Subcutaneous abdominal adipose tissue (tissue), 5 donors: Measurements from ENCODE around the gene KAZN.

Experiments used
- H3K27ac ChIP-seq: one replicate; pipeline ENCODE4 v1.7.0; 2013; ENCODE audit warnings: low read depth, mild to moderate bottlenecking, inconsistent platforms, low read length, moderate library complexity
- H3K27me3 ChIP-seq, 5 donors: one replicate each; pipeline ENCODE4 v1.7.0; 2013; ENCODE audit warnings: low read length in 5 of 5, inconsistent platforms in 1 of 5; ENCODE audit not compliant: control insufficient read depth in 5 of 5, insufficient read depth in 4 of 5
- H3K36me3 ChIP-seq, 5 donors: one replicate each; pipeline ENCODE4 v1.7.0; 2013; ENCODE audit warnings: low read length in 5 of 5; ENCODE audit not compliant: control insufficient read depth in 5 of 5, insufficient read depth in 5 of 5
- H3K4me1 ChIP-seq, 5 donors: one replicate each; pipeline ENCODE4 v1.7.0; 2013; ENCODE audit warnings: low read length in 5 of 5, mild to moderate bottlenecking in 3 of 5, moderate library complexity in 1 of 5; ENCODE audit not compliant: control insufficient read depth in 5 of 5, insufficient read depth in 5 of 5
- H3K4me3 ChIP-seq, 5 donors: one replicate each; pipeline ENCODE4 v1.7.0; 2013; ENCODE audit warnings: low read length in 5 of 5, low read depth in 1 of 5
- H3K9ac ChIP-seq, 5 donors: one replicate each; pipeline ENCODE4 v1.7.0; 2013; ENCODE audit warnings: low read length in 5 of 5, mild to moderate bottlenecking in 4 of 5, moderate library complexity in 3 of 5
- H3K9me3 ChIP-seq, 5 donors: one replicate each; pipeline ENCODE4 v1.7.0; 2013; ENCODE audit warnings: low read length in 5 of 5; ENCODE audit not compliant: control insufficient read depth in 5 of 5
- donor health status: healthy.
- donor health status: healthy.
- donor health status: healthy.
- donor health status: healthy.
- donor health status: healthy.

KAZN gene

DNA sequence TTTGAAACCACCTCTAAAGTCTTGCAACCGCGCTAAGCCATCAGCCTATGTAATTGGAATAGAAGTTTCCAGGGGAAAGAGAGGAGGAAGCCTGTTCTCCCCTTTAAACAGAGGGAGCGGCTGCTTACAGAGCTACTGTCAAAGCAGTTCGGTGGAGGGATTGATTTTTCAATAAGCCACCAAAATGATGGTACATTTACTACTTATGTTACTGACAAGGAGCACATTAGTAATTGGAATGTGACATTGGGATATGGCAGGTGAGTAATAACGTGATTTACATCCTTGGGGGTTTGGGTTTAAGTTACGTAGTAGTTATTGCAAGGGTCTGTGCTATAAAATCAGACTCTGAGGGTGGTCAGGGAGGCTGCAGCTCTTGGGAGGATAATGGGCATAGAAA, 257.3 kb downstream of the KAZN start:
- H3K9ac ChIP-seq: no peak overlapping the region
- no peak overlapping the region for H3K27ac ChIP-seq
- no peaks in the 10 kb centered on the region for H3K9me3 ChIP-seq
- H3K27me3 ChIP-seq: peaks cover 0 to 4% (median 2%) of the 10 kb centered on the region in 5 donors
- no peaks in the 10 kb centered on the region for H3K36me3 ChIP-seq
- H3K4me3 ChIP-seq: no peak overlapping the region
- peaks cover 0 to 5% (median 0%) of the 10 kb centered on the region in 5 donors for H3K4me1 ChIP-seq

DNA sequence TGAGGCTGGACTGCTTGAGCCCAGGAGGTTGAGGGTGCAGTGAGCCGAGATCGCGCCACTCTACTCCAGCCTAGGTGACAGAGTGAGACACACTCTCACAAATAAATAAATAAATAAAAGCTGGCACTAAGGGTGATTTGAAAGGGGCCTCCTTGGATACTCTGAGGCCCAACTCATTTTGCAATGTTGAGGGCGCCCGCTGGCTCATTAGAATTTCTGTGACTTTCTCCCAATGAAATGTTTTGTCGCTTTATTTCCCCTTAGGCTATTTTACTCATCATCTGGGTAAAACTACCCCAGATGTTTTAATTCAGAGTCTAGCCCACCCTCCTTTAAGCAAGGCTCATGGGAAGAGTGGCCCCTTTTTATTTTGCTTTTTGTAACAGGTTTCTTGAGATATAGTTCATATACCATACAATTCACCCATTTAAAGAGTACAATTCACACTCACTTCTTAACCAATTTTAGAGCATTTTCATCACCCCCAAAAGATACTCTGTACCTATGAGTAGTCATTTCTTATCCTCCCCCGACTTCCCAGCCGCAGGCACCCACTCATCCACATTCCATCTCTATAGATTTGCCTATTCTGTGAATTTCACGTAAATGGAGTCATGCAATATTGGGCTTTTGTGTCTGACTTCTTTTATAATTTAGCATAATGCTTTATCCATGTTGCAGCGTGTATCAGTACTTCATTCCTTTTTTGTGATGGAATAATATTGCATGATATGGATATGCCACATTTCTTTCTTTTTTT, 259.1 kb downstream of the KAZN start:
- Histone ChIP-seq H3K9me3 (no peaks in the 10 kb centered on the region), H3K27ac (no peak overlapping the region), H3K4me1 (peaks cover 0 to 5% (median 0%) of the 10 kb centered on the region in 5 donors), H3K4me3 (no peak overlapping the region), H3K9ac (no peak overlapping the region), H3K36me3 (no peaks in the 10 kb centered on the region), H3K27me3 (peaks cover 0 to 9% (median 0%) of the 10 kb centered on the region in 5 donors)

- H3K9me3 ChIP-seq: no peaks in the 10 kb centered on the region
- H3K9ac ChIP-seq: no peak overlapping the region
- H3K4me1 ChIP-seq: no peaks in the 10 kb centered on the region
- no peak overlapping the region for H3K27ac ChIP-seq
- H3K4me3 ChIP-seq: no peak overlapping the region
- H3K27me3 ChIP-seq: peaks cover 0 to 5% (median 0%) of the 10 kb centered on the region in 5 donors
- H3K36me3 ChIP-seq: no peaks in the 10 kb centered on the region
Observed at GRCh38 chr1:14862114-14862771, 263.8 kb downstream of the KAZN start.

DNA sequence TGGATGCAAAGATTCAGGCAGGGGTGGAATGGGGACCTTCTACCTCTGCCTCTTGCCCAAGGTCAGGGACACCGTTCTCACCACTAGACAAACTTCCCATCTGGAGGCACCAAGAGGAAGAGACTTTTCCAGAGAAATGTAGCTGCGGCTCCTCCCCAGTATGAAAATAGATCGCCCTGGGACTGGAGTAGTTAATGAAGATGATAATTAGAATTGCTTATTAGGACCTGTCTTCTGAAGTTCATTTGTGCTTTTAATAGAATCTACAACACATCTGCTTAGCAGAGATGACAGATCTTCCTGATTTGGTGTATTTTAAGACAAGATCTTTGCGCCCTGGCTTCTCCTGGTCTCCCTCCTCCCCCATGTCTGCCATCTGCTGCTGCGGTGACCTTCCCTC, 266.6 kb downstream of the KAZN start:
- Histone ChIP-seq H3K36me3 (no peaks in the 10 kb centered on the region), H3K9me3 (no peaks in the 10 kb centered on the region), H3K4me3 (no peak overlapping the region), H3K27me3 (peaks cover 0 to 5% (median 2%) of the 10 kb centered on the region in 5 donors), H3K9ac (no peak overlapping the region), H3K27ac (no peak overlapping the region), H3K4me1 (no peaks in the 10 kb centered on the region)

- Histone ChIP-seq H3K36me3 (no peaks in the 10 kb centered on the region), H3K9me3 (no peaks in the 10 kb centered on the region), H3K4me1 (no peaks in the 10 kb centered on the region), H3K9ac (no peak overlapping the region), H3K27me3 (peaks cover 0 to 3% (median 0%) of the 10 kb centered on the region in 5 donors), H3K4me3 (no peak overlapping the region), H3K27ac (no peak overlapping the region)
Observed at GRCh38 chr1:14866911-14867612, 268.6 kb downstream of the KAZN start.

DNA sequence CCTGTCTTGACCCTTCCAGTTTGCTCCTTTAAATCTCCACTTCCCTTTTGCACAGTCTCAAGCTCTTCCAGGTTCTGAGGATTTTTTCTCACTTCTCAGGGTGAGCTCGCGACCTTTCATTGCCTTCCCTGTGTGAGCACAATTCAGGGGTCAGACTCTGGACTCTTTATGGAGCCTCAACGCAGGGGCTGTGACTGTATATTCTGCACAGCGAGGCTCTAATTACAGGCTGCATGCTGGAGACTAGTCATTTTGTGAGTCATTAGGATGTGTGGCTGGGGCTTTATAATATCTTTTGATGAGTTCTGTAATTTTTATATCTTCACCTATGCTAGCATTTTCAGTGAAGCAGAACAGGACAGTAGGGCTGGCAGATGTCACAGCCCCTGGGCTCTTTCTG, 270.7 kb downstream of the KAZN start:
- no peaks in the 10 kb centered on the region for H3K36me3 ChIP-seq

DNA sequence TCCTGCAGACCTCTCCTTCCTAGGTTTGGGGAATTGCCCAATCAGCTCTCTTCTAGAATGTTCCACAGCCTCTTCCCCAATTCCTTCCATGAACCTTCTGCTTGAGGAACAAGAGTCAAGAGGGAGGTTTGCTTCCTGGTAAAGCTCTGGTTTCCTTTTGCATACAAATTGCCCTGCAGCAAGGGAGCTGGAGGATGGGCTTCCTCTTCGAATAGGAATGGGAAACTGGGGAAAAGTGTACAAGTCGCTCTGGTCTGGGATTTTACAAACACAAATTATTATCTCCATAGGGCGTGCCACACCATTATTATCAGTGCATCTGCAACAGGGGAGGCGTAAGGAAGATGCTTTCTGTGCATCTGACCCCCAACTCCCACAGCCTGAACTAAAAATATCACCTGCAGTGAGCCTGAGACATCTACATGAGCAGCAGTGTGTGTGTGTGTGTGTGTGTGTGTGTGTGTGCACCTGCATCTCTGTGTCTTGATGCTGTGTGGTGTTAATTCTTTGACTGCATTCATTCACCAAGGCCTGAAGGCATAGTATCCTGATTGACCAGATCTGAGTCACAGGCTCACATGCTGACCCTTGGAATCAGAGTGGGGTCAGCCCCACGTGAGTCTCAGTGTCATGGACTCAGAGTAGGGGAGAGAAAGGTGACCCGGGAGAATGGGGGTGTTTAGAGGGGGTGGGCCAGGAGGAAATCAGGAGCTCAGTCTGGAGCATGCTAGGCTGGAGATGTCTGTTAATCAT, 272.9 kb downstream of the KAZN start:
- Histone ChIP-seq H3K36me3 (no peaks in the 10 kb centered on the region), H3K9me3 (no peaks in the 10 kb centered on the region), H3K27ac (no peak overlapping the region), H3K27me3 (peaks cover 0 to 8% (median 2%) of the 10 kb centered on the region in 5 donors), H3K9ac (no peak overlapping the region), H3K4me3 (no peak overlapping the region), H3K4me1 (no peaks in the 10 kb centered on the region)

More for the DNA sequence above, 270.7 kb downstream of the KAZN start:
- no peak overlapping the region for H3K27ac ChIP-seq
- H3K4me1 ChIP-seq: no peaks in the 10 kb centered on the region
- H3K4me3 ChIP-seq: no peak overlapping the region
- no peaks in the 10 kb centered on the region for H3K9me3 ChIP-seq
- H3K9ac ChIP-seq: no peak overlapping the region
- peaks cover 0 to 3% (median 0%) of the 10 kb centered on the region in 5 donors for H3K27me3 ChIP-seq

DNA sequence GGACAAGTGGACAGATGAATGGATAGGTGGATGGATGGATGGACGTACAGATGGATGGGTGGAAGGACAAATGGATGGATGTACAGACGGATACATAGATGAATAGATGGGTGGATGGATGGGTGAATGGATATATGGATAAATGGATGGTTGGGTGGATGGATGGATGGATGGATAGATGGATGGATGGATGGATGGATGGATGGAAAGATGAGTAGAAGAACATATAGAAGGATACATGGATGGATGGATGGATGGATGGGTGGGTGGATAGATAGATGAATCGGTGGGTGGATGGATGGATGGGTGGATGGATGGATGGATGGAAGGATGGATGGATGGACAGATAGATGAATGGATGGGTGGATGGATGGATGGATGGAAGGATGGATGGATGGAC, 274.3 kb downstream of the KAZN start:
- H3K27me3 ChIP-seq: peaks cover 0 to 8% (median 2%) of the 10 kb centered on the region in 5 donors
- H3K9ac ChIP-seq: no peak overlapping the region
- no peak overlapping the region for H3K4me3 ChIP-seq
- H3K9me3 ChIP-seq: no peaks in the 10 kb centered on the region
- H3K36me3 ChIP-seq: no peaks in the 10 kb centered on the region
- H3K4me1 ChIP-seq: no peaks in the 10 kb centered on the region
- no peak overlapping the region for H3K27ac ChIP-seq

DNA sequence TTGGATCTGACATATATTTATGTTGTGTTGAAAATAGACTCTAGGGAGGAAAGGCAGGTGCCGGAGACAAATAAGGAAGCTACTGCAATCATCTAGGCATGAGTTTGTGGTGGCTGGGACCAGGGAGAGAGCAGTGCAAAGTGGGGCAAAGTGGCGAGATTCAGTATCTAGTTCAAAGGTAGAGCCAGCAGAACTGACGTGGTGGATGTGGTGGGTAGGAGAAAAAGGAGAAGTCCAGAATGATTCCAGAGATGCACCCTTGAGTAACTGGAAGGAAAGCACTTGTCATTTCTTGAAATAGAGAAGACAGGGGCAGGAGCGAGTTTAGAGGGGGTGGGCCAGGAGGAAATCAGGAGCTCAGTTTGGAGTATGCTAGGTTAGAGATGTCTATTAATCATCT, 275.2 kb downstream of the KAZN start:
- H3K27ac ChIP-seq: no peak overlapping the region
- H3K9ac ChIP-seq: no peak overlapping the region
- no peaks in the 10 kb centered on the region for H3K36me3 ChIP-seq
- H3K4me3 ChIP-seq: no peak overlapping the region
- no peaks in the 10 kb centered on the region for H3K9me3 ChIP-seq
- H3K4me1 ChIP-seq: no peaks in the 10 kb centered on the region
- peaks cover 0 to 8% (median 0%) of the 10 kb centered on the region in 5 donors for H3K27me3 ChIP-seq
